Measurements from ENCODE around the gene DTWD1.

GRCh38 chr15:49644364-49644794 lies 23.5 kb downstream of the DTWD1 start:
- TF ChIP-seq CTCF (IDR thresholded peaks at IDR 0.05) (no peak), POLR2A (IDR thresholded peaks at IDR 0.05) (no peak)
